Measurements from ENCODE around the gene KCNH6.

DNA sequence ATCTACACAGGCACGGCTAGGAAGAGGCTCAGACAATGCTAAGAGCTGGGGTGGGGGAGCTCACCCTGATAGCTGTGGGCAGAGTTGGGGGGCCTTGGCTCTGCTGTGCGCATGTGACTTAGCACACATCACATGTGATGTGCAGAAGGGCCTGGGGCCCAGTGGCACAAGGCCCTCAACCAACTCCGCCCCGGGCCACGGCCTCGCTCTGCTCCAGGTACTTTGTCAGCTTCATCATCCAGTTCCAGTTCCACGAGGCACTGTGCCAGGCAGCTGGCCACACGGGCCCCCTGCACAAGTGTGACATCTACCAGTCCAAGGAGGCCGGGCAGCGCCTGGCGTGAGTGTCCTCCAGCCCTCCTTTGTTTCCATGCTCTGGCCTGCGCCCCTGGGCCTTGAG, 27.0 kb upstream of the KCNH6 start:
- TF ChIP-seq, protein P1, sequence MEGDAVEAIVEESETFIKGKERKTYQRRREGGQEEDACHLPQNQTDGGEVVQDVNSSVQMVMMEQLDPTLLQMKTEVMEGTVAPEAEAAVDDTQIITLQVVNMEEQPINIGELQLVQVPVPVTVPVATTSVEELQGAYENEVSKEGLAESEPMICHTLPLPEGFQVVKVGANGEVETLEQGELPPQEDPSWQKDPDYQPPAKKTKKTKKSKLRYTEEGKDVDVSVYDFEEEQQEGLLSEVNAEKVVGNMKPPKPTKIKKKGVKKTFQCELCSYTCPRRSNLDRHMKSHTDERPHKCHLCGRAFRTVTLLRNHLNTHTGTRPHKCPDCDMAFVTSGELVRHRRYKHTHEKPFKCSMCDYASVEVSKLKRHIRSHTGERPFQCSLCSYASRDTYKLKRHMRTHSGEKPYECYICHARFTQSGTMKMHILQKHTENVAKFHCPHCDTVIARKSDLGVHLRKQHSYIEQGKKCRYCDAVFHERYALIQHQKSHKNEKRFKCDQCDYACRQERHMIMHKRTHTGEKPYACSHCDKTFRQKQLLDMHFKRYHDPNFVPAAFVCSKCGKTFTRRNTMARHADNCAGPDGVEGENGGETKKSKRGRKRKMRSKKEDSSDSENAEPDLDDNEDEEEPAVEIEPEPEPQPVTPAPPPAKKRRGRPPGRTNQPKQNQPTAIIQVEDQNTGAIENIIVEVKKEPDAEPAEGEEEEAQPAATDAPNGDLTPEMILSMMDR (IDR thresholded peaks at IDR 0.05; ENCODE audit: low read length): no peak
- no peak for TF ChIP-seq EZH2 (optimal IDR thresholded peaks at IDR 0.05; ENCODE audit: low read depth, low read length)
